LNCaP clone FGC (cell line): ENCODE data around the gene TEX11.
"Not testable (repeated sequence)": the region's sequence is repeated elsewhere in the genome, so short reads cannot be mapped to it uniquely, and the experiment has no call there.

ENCODE experiments used
- DNase-seq: peaks from one replicate; pipeline ENCODE4 v3.0.0-alpha.2; 2011; ENCODE audit warnings: low read depth
- H3K4me3 ChIP-seq: 2 replicates; pipeline ENCODE4 v1.5.1; 2011; ENCODE audit warnings: mild to moderate bottlenecking, low read depth, low read length, control low read depth
- TF ChIP-seq, protein P1 (sequence below): IDR thresholded peaks from 2 replicates; pipeline ENCODE4 v1.5.1; 2012; ENCODE audit warnings: mild to moderate bottlenecking; ENCODE audit not compliant: control insufficient read depth, insufficient read depth; ENCODE audit errors: extremely low read depth

TEX11 gene

DNA sequence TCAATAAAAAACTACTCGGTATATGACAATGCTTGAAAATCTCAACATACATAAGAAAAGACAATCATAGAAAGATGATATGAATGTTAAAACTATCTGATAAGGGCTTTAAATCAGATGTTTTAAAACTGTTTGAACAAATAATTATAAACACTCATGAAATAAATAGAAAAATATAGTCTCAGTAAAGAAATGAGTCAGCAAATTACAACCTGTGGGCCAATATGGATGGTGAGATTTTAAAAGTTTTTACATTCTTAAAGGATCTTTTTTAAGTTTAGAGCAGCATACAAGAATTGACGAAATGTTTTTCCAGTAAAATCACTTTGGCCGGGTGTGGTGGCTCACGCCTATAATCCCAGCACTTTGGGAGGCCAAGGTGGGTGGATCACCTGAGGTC lies 83.1 kb downstream of the TEX11 start:
- TF ChIP-seq, protein P1, sequence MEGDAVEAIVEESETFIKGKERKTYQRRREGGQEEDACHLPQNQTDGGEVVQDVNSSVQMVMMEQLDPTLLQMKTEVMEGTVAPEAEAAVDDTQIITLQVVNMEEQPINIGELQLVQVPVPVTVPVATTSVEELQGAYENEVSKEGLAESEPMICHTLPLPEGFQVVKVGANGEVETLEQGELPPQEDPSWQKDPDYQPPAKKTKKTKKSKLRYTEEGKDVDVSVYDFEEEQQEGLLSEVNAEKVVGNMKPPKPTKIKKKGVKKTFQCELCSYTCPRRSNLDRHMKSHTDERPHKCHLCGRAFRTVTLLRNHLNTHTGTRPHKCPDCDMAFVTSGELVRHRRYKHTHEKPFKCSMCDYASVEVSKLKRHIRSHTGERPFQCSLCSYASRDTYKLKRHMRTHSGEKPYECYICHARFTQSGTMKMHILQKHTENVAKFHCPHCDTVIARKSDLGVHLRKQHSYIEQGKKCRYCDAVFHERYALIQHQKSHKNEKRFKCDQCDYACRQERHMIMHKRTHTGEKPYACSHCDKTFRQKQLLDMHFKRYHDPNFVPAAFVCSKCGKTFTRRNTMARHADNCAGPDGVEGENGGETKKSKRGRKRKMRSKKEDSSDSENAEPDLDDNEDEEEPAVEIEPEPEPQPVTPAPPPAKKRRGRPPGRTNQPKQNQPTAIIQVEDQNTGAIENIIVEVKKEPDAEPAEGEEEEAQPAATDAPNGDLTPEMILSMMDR = no peak
- H3K4me3 ChIP-seq = no peak overlapping the region
- no peak for DNase-seq

GRCh38 chrX:70808942-70809940 lies 99.3 kb downstream of the TEX11 start:
- no peak overlapping the region for H3K4me3 ChIP-seq
- TF ChIP-seq, protein P1 = no peak
- DNase-seq = no peak

DNA sequence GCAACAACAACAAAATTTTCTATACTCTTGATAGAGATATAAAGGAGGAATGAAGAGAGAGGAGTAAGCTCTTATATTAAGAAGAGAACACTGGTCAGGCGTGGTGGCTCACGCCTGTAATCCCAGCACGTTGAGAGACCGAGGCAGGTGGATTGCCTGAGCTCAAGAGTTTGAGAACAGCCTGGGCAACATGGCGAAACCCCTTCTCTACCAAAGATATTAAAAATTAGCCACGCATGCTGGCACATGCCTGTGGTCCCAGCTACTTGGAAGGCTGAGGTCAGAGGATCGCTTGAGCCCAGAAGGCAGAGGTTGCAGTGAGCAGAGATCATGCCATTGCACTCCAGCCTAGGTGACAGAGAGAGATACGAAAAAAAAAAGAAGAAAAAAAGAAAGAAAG lies 102.4 kb downstream of the TEX11 start:
- TF ChIP-seq, protein P1 = no peak
- no peak overlapping the region for H3K4me3 ChIP-seq

DNA sequence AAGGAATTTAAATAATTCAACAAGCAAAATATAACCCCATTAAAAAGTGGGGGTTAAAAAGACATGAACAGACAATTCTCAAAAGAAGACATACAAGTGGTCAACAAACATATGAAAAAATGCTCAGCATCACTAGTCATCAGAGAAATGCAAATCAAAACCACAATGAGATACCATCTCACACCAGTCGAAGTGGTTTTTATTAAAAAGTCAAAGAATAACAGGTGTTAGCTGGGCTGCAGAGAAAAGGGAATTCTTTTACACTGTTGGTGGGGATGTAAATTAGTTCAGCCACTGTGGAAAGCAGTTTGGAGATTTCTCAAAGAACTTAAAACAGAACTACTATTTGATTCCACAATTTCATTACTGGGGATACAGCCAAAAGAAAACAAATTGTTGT lies 111.8 kb downstream of the TEX11 start:
- not testable (repeated sequence) for DNase-seq, H3K4me3 ChIP-seq

More for the DNA sequence above, 102.4 kb downstream of the TEX11 start:
- no peak for DNase-seq

DNA sequence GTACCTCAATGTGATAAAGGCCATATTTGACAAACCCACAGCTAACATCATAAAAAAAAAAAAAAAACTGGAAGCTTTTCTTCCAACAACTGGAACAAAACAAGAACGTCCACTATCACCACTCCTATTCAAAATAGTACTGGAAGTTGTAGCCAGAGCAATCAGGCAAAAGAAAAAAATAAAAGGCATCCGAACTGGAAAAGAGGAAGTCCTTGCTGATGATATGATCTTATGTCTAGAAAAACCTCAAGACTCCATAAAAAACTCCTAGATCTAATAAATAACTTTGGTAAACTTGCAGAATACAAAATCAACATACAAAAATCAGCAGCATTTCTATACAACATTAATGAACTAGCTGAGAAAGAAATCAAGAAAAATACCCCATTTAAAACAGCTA lies 134.3 kb downstream of the TEX11 start:
- DNase-seq = no peak
- TF ChIP-seq, protein P1 = no peak
- no peak overlapping the region for H3K4me3 ChIP-seq

GRCh38 chrX:70769659-70770227 lies 138.8 kb downstream of the TEX11 start:
- TF ChIP-seq, protein P1 = 0 out of 2 replicates have a peak, but pooled peaks have one; percentile 20
- H3K4me3 ChIP-seq = no peak overlapping the region
- DNase-seq = no peak

GRCh38 chrX:70762285-70762684 lies 146.2 kb downstream of the TEX11 start:
- TF ChIP-seq, protein P1 = peak; percentile 32
- no peak overlapping the region for H3K4me3 ChIP-seq
- no peak for DNase-seq
